Right lobe of liver (tissue), 6 donors: ENCODE measurements around the gene HM13. TPM values are rescaled to one million over a fixed set of nuclear protein-coding genes. Genes with fewer than 3 reads are reported as not detected.

Experiments used
- ATAC-seq, 4 donors: fragments of 200-7000 bp; cut with Tn5 transposase; one replicate each; pipeline ENCODE4 v1.9.1; 2020; ENCODE audit warnings: mild to moderate bottlenecking in 4 of 4, moderate library complexity in 4 of 4
- DNase-seq, 3 donors: peaks; one replicate each; pipeline ENCODE4 v3.0.0-alpha.2; 2020
- H3K27ac ChIP-seq, 3 donors: fragments of 200-600 bp; one replicate each; pipeline ENCODE4 v1.8.0; 2022
- H3K27me3 ChIP-seq, 2 donors: fragments of 200-600 bp; one replicate each; pipeline ENCODE4 v1.8.0; 2022
- H3K36me3 ChIP-seq, 4 donors: fragments of 200-600 bp; sonication (generic) in 1 of 4; one replicate each; pipeline versions ENCODE4 v1.5.1 to v1.8.0; 2017 to 2022; ENCODE audit warnings: control low read depth in 1 of 4
- H3K4me1 ChIP-seq, 4 donors: fragments of 200-600 bp; sonication (generic) in 1 of 4; one replicate each; pipeline versions ENCODE4 v1.5.1 to v1.8.0; 2017 to 2022; ENCODE audit warnings: control low read depth in 1 of 4
- H3K4me3 ChIP-seq, 3 donors: fragments of 200-600 bp; one replicate each; pipeline ENCODE4 v1.8.0; 2022
- H3K9me3 ChIP-seq, 4 donors: fragments of 200-600 bp; sonication (generic) in 1 of 4; one replicate each; pipeline versions ENCODE4 v1.5.1 to v1.8.0; 2017 to 2022; ENCODE audit warnings: control low read depth in 1 of 4
- CTCF ChIP-seq, 4 donors: fragments of 200-600 bp in 3 of 4; fragments of 450-650 bp in 1 of 4; IDR thresholded peaks; one replicate each; pipeline versions ENCODE4 v1.5.1 to v1.8.0; 2016 to 2022; ENCODE audit warnings: antibody characterized with exemption in 4 of 4, mild to moderate bottlenecking in 2 of 4
- POLR2A ChIP-seq: fragments of 450-650 bp; IDR thresholded peaks from one replicate; pipeline ENCODE4 v1.6.1; 2017; ENCODE audit warnings: antibody characterized with exemption, mild to moderate bottlenecking
- WGBS: methylation state at CpG from one replicate; pipeline ENCODE4 v1.1.6; 2018; ENCODE audit warnings: low coverage, low lambda C conversion rate; ENCODE audit not compliant: insufficient coverage; ENCODE audit errors: missing lambda C conversion rate; 5-methylcytosine and 5-hydroxymethylcytosine counted together
- intact Hi-C, 2 donors: fragments of 100-400 bp; cut with DNase I; formaldehyde crosslinking; loops; one replicate each; pipeline versions ENCODE4 v1.11.2 to v1.14.1; 2022
- total RNA-seq, 6 experiments: library from RNA; depleted of rRNA in 2 of 6; stranded (reverse); fragments of >200 nt in 2 of 6; fragmentation: NEBNext Ultra II Directional in 3 of 6; extraction: Animal tissue kit (Norgen Biotek cat#: 25700) in 3 of 6; gene quantifications; one replicate each; pipeline versions ENCODE4 v1.1.0 to v1.2.4, GENCODE V29; 2016 to 2023
- donor health status: DM: no; HTN: yes; CAD: no.
- donor health status: DM: no; HTN: no; CAD: no.
- donor health status: DM: no; HTN: no; CAD: no.
- donor health status: DM: no; HTN: yes; CAD: no.
- donor health status: DM: no; HTN: yes; CAD: no.

The HM13 gene
- total RNA-seq, 6 experiments from 2014 or later = 78.1 to 141 (median 114) TPM

DNA sequence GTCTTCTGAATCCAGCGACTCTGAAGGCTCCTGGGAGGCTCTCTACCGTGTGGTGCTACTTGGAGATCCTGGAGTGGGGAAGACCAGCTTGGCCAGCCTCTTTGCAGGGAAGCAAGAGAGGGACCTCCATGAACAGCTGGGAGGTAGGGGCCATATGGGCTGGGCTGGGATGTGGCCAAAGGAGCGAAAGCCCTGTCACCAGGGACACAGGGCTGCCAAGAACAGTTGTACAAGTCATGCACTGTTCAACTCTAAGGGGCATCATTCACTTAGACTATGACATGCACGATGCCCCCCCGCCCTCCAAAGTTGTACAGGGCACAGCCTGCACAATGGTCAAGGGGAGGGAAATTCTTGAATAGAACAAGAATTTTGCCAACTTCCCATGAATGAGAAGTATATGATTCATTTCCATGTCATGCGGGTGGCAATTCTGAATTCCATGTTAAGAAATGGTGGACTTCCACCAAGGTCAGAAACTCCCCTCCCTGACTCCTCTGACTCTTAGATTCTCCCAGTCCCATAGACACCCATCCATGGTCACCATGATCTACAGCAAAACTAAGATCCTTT lies 37.5 kb upstream of the HM13 start:
- H3K27ac ChIP-seq = no peak overlapping the region
- intact Hi-C loops = no loop called here
- H3K36me3 ChIP-seq = no peaks in the 10 kb centered on the region
- no peak for ATAC-seq
- H3K27me3 ChIP-seq = no peaks in the 10 kb centered on the region
- no peaks in the 10 kb centered on the region for H3K9me3 ChIP-seq
- H3K4me1 ChIP-seq = no peaks in the 10 kb centered on the region
- H3K4me3 ChIP-seq = no peak overlapping the region
- TF ChIP-seq POLR2A (no peak), CTCF (IDR thresholded peaks at IDR 0.05) (no peak)
- 75% methylated on average over 2 of the region's 6 CpGs for WGBS
- no peak for DNase-seq

GRCh38 chr20:31484001-31484400 lies 30.2 kb upstream of the HM13 start:
- ATAC-seq (no peak), DNase-seq (no peak)
- Histone ChIP-seq H3K4me3 (no peak overlapping the region), H3K27ac (no peak overlapping the region), H3K27me3 (no peaks in the 10 kb centered on the region), H3K4me1 (no peaks in the 10 kb centered on the region), H3K9me3 (no peaks in the 10 kb centered on the region), H3K36me3 (no peaks in the 10 kb centered on the region)
- TF ChIP-seq POLR2A (no peak), CTCF (IDR thresholded peaks at IDR 0.05) (no peak)
- 38% methylated on average over 21 of the region's 36 CpGs for WGBS
- intact Hi-C loops = no loop called here

DNA sequence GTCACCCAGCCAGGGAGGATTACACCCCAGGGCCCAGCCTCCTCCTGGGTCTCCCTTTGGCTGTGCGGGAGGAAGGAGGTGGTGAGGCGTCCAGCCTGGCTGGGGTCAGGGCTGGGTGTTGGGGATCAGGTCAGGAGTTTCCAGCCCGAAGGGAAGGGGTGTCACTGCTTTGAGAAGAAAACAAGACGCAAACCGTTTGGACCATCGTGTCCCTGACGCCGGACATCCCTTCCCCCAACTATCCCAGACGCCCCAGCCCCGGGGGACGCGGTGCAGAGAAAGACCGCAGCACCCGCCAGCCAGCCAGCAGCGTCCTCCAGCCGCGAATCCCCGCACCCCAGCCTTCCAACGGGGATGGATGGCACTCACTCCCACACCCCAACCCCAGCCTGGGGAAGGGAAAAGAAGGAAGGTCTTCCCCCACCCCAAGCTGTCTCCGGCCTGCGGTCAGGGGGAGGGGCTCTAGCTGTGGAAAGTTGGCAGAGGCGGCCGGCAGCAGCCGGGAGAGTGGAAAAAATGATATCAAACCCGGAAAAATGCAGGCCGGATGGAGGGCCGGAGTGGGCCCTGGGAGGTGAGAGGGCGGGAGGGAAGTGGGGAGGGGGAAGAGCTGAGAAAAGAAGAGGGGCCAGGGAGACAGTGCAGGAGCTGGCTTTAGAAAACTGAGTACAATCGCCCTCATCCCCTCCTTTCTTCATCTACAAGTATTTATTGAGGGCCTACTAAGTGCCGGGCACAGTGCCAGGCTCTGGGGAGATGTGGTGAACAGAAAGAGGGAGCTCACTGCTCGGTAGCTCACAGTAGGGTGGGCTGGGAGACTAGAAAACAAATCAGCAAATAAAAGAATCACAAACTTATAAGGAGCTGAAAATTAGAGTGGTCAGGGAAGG lies 28.5 kb upstream of the HM13 start:
- ATAC-seq = peak; percentile 73 to 90 (median 78)
- WGBS = 8% methylated on average over 19 of the region's 31 CpGs
- Histone ChIP-seq H3K27ac (peak overlapping the region; percentile 29 to 51 (median 30)), H3K9me3 (no peaks in the 10 kb centered on the region), H3K4me3 (peak overlapping the region in 1 of 3 donors; percentile 4), H3K27me3 (no peaks in the 10 kb centered on the region), H3K36me3 (no peaks in the 10 kb centered on the region), H3K4me1 (no peaks in the 10 kb centered on the region)
- intact Hi-C loops = no loop called here
- TF ChIP-seq CTCF (IDR thresholded peaks at IDR 0.05) (no peak), POLR2A (no peak)
- DNase-seq = peak; percentile 57 to 63 (median 58)

- no peaks in the 10 kb centered on the region for H3K4me1 ChIP-seq
- no peaks in the 10 kb centered on the region for H3K9me3 ChIP-seq
- ATAC-seq (no peak), DNase-seq (no peak)
- no peaks in the 10 kb centered on the region for H3K36me3 ChIP-seq
- intact Hi-C loops = no loop called here
- H3K4me3 ChIP-seq = no peak overlapping the region
- no peak overlapping the region for H3K27ac ChIP-seq
- no peaks in the 10 kb centered on the region for H3K27me3 ChIP-seq
- TF ChIP-seq POLR2A = no peak
- WGBS = 54% methylated on average over 2 of the region's 2 CpGs
These were observed 26.1 kb upstream of the HM13 start for GRCh38 chr20:31488115-31488514.

DNA sequence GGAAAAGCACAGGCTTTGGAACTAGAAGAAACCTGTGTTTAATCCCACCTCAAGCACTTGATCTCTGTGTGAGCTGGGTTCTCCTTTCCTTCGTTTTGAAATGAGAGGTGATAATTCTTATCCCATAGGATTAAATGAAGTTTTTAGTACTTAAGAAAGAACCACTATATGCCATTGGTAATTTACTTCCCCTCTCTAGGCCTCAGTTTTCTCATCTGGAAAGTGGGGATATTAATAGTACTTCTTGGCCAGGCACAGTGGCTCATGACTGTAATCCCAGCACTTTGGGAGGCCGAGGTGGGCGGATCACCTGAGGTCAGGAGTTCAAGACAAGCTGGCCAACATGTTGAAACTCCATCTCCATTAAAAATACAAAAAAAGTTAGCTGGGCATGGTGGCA lies 25.1 kb upstream of the HM13 start:
- no peak for DNase-seq
- no peak overlapping the region for H3K4me3 ChIP-seq
- H3K4me1 ChIP-seq = no peaks in the 10 kb centered on the region
- no peaks in the 10 kb centered on the region for H3K36me3 ChIP-seq
- intact Hi-C loops = no loop called here
- no peak for TF ChIP-seq CTCF (IDR thresholded peaks at IDR 0.05)
- TF ChIP-seq POLR2A = no peak
- H3K9me3 ChIP-seq = no peaks in the 10 kb centered on the region
- WGBS = 54% methylated on average over 1 of the region's 3 CpGs
- H3K27me3 ChIP-seq = no peaks in the 10 kb centered on the region
- no peak overlapping the region for H3K27ac ChIP-seq
- ATAC-seq = no peak
